Measurements from ENCODE around the gene RSRC1.
"Not testable (repeated sequence)": the region's sequence is repeated elsewhere in the genome, so short reads cannot be mapped to it uniquely, and the experiment has no call there.

Gene RSRC1, protein sequence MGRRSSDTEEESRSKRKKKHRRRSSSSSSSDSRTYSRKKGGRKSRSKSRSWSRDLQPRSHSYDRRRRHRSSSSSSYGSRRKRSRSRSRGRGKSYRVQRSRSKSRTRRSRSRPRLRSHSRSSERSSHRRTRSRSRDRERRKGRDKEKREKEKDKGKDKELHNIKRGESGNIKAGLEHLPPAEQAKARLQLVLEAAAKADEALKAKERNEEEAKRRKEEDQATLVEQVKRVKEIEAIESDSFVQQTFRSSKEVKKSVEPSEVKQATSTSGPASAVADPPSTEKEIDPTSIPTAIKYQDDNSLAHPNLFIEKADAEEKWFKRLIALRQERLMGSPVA

DNA sequence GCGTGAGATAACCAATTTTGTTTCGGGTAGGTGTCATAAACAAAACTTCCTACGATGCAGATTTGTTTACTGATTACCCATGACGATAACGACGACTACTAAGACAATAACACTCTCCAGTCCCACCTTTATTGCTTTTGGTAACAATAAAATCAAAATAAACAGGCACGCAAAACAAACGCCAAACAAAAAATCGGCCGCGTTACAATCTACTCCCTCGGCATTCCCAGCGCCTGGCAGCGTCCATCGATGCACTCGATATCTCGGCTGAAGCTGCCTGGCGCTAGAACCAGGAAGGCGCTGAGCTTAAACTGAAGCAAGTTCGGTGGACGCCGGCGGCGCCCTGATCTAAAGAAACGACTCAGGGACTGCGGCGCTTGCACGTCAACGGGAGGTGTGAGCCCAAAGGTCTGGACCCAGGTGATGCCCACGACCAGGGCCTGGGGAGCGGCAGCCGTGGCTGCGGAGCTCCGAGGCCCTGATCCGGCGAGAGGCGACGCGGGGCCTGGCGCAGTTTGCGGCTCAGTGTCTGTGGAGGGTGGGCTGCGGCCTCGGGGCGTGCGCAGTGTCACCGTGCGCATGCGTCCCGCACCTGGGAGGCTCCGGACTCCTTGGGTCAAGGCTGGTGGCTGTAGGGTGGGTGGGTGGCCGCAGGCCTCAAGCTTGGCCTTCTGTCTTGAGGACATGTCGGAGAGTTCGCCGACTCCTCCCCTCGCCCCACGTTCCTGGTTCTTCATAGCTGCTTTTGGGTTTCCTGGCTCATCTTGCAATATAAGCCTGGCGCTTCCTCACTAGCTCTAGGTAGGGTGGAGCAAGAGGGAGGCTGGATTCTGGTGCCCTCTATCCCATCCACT lies at the start of gene RSRC1:
Gene RSRC1 (plus strand): TSS at position 286 of the 854 bp plus-strand sequence. CDS start 12,016 bp downstream, outside the sequence.
- DNase-seq (ENCODE audit: low spot score): peak; percentile 85
- TF ChIP-seq, protein P1, sequence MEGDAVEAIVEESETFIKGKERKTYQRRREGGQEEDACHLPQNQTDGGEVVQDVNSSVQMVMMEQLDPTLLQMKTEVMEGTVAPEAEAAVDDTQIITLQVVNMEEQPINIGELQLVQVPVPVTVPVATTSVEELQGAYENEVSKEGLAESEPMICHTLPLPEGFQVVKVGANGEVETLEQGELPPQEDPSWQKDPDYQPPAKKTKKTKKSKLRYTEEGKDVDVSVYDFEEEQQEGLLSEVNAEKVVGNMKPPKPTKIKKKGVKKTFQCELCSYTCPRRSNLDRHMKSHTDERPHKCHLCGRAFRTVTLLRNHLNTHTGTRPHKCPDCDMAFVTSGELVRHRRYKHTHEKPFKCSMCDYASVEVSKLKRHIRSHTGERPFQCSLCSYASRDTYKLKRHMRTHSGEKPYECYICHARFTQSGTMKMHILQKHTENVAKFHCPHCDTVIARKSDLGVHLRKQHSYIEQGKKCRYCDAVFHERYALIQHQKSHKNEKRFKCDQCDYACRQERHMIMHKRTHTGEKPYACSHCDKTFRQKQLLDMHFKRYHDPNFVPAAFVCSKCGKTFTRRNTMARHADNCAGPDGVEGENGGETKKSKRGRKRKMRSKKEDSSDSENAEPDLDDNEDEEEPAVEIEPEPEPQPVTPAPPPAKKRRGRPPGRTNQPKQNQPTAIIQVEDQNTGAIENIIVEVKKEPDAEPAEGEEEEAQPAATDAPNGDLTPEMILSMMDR (IDR thresholded peaks at IDR 0.05; ENCODE audit: extremely low read depth, missing control alignments): no peak

DNA sequence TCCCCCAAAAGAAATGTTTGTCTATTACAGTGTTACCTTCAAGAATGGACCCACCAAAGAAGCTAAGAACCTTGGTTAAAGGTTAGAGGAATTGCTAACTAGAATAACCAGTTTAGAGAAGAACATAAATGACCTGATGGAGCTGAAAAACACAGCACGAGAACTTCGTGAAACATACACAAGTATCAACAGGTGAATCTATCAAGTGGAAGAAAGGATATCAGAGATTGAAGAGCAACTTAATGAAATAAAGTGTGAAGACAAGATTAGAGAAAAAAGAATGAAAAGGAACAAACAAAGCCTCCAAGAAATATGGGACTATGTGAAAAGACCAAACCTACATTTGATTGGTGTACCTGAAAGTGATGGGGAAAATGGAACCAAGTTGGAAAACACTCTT lies 44.3 kb upstream of the RSRC1 start:
- DNase-seq (ENCODE audit: low spot score): not testable (repeated sequence)

DNA sequence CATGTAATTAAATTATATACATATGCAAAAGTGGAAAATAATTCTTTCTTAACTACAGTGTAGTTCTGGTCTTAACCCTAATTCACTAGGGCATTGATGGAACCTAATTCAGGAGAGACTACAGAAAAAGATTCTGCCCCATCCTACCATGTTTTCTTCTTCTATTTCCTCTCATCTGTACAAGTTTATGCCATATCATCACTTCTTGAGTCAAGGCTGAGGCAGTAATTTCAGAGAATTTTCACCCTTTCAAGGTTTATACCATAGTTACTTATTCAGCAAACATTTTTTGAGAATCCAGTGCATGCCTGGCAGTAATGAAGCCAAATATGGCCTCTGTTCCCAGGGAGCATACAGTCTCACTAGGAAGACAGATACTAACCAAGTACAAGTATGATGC lies 37.1 kb upstream of the RSRC1 start:
- TF ChIP-seq, protein P1 (IDR thresholded peaks at IDR 0.05; ENCODE audit: extremely low read depth, missing control alignments): no peak
- DNase-seq (ENCODE audit: low spot score): no peak

DNA sequence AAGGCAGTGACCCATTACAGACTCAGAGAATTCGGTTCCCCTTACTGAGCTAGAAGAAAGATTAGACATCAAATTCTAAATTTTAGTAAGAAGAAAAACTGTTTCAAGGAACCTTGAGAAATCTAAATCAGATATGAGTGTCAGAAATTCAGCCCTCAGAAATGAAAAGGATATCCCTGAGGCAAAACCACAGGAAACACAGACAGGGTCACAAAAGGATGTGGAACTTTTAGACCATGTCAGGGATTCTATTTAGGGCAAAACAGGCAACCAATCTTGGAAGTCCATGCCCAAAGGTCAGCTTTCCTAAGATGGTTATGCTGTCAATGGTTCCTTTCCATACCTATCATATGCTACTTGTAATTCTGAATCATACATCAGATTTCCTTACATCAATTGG lies 35.3 kb upstream of the RSRC1 start:
- no peak for DNase-seq (ENCODE audit: low spot score)
- TF ChIP-seq, protein P1 (IDR thresholded peaks at IDR 0.05; ENCODE audit: extremely low read depth, missing control alignments): no peak

DNA sequence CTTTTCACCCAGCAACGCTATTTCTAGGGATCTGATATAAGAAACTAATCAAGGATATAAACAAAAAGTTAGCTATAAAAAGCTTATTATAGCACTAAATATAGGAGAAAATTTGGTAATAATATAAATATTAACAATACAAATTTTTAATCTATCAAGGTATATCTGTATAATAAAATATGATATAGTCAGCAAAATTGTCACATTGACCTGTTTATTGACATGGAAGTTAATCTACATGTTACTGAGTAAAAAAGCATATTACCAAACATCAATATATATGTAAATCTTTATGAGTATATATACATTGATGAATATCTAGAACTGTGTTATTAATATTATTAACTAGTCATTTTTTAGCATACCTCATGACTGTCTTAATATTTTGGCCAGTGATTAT lies 30.3 kb upstream of the RSRC1 start:
- no peak for DNase-seq (ENCODE audit: low spot score)
- TF ChIP-seq, protein P1 (IDR thresholded peaks at IDR 0.05; ENCODE audit: extremely low read depth, missing control alignments): no peak

DNA sequence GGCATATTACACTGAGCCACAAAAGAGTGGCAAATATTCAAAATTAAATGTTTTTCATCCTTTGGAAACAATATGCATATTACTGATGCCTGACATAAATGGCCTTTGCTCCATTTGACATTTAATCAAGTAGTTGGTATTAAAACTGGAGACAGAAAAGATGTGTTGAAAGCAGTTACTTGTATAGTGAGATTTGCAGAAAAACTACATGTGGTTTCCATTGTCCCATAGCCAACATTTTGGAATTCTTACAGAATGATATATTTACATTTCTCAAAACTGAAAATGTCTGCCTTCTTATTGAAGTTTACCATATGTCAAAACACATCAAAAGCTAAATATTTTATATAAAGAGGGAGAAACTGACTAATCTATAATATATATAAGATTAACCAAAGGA lies 25.2 kb upstream of the RSRC1 start:
- TF ChIP-seq, protein P1 (IDR thresholded peaks at IDR 0.05; ENCODE audit: extremely low read depth, missing control alignments): no peak
- no peak for DNase-seq (ENCODE audit: low spot score)

DNA sequence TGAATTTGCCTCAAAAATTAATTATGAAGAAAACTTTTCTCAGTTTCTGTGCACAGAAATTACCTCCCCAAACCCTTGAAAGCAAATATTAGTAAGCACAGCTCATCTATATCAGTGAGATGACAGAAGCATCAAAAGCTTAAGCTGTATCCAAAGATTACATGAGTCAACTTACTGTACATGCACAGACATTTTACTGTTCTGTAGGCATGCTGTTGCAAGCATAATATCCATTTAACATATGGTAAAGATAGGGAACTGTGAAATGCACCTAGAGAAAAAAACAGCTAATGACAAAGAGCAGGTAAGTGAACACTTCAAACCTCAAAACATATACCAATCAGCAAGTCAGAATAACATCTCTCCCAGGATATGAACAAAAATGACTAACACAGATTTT lies 24.5 kb upstream of the RSRC1 start:
- no peak for DNase-seq (ENCODE audit: low spot score)
- TF ChIP-seq, protein P1 (IDR thresholded peaks at IDR 0.05; ENCODE audit: extremely low read depth, missing control alignments): no peak
